Measurements from ENCODE around the gene GPR162.

DNA sequence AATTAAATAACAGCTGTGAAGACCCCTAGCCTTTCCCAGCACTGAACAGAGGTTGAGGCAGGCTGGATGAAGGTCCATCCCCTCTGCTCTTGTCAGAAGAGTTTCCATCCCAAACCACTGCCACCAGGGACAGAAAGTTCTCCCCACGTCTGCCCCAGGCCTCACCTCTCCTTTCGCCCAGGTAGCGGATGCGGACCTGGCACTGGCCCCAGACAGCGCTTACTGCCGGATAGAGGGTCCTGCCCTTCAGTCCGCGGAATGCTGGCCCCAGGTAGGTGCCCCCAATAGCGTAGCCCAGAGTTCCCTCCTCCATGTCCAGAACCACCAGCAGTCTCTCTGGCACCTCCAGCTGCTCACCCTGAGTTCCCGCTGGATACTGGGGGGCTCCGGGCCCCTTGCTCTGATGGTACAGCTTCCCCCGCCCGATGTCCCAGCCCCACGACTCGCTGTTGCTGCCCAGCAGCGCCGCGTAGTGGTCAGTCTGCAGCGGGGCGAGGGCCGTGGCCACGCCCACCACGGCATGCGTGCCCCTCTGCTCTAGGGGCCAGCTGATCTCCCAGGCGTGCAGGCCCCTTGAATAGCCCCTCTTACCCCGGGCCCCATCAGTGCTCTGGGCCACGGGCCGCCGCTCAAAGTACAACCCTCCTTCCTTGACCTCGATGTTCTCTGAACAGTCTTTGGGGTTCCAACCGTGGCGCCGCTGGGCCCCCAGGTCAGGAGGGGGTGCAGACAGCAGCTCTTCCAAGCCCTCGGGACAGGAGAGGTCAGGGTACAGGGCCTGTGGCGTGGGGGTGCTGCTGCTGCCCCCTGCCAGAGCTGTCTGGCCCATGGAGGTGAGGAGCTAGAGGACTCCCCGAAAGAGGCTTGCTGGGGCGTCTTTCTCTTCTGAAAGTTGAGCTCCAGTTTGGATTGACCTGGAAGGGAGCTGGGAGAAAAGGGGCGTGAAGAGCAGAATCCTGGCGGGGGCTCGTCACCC is 50.7 kb downstream of the GPR162 start:
- TF ChIP-seq CTCF (IDR thresholded peaks at IDR 0.05 in 8 of 11, conservative IDR thresholded peaks at IDR 0.05 in 3 of 11) (peak; percentile 81 to 100 (median 99)), POLR2A (IDR thresholded peaks at IDR 0.05) (no peak)
